ENCODE measurements around the gene C1R.

C1R gene

GRCh38 chr12:7092229-7092985 lies at the start of gene C1R:
Gene C1R, minus strand, starts transcription at chr12:7092445. Its CDS starts 57 bp downstream, at chr12:7092388.
- Histone ChIP-seq H3K4me1 (ENCODE audit: control insufficient read depth in 1 of 2, insufficient read depth in 2 of 2, low read length in 2 of 2) (peaks cover 15 to 28% of the 10 kb centered on the region in 2 donors), H3K36me3 (ENCODE audit: control insufficient read depth in 1 of 2, insufficient read depth in 2 of 2, low read length in 2 of 2) (no peaks in the 10 kb centered on the region), H3K4me3 (ENCODE audit: low read depth in 1 of 2, low read length in 2 of 2) (peak within 1 kb of the TSS; percentile 82), H3K27me3 (ENCODE audit: control insufficient read depth in 1 of 2, insufficient read depth in 2 of 2, low read length in 2 of 2) (peaks cover 0 to 3% of the 10 kb centered on the region in 2 donors), H3K9ac (ENCODE audit: low read depth in 1 of 2, low read length in 2 of 2) (peak within 1 kb of the TSS; percentile 72 to 74), H3K27ac (ENCODE audit: low read depth, low read length) (peak within 1 kb of the TSS; percentile 55), H3K9me3 (ENCODE audit: control insufficient read depth in 1 of 2, low read length in 2 of 2) (no peaks in the 10 kb centered on the region)

GRCh38 chr12:7141351-7142005 lies 49.2 kb upstream of the C1R start:
- no peak overlapping the region for H3K4me3 ChIP-seq (ENCODE audit: low read depth in 1 of 2, low read length in 2 of 2)
- H3K27me3 ChIP-seq (ENCODE audit: control insufficient read depth in 1 of 2, insufficient read depth in 2 of 2, low read length in 2 of 2) = no peaks in the 10 kb centered on the region
- H3K27ac ChIP-seq (ENCODE audit: low read depth, low read length) = no peak overlapping the region
- peaks cover 24 to 26% of the 10 kb centered on the region in 2 donors for H3K36me3 ChIP-seq (ENCODE audit: control insufficient read depth in 1 of 2, insufficient read depth in 2 of 2, low read length in 2 of 2)
- H3K9me3 ChIP-seq (ENCODE audit: control insufficient read depth in 1 of 2, low read length in 2 of 2) = no peaks in the 10 kb centered on the region
- H3K4me1 ChIP-seq (ENCODE audit: control insufficient read depth in 1 of 2, insufficient read depth in 2 of 2, low read length in 2 of 2) = peaks cover 0 to 6% of the 10 kb centered on the region in 2 donors
- H3K9ac ChIP-seq (ENCODE audit: low read depth in 1 of 2, low read length in 2 of 2) = no peak overlapping the region

DNA sequence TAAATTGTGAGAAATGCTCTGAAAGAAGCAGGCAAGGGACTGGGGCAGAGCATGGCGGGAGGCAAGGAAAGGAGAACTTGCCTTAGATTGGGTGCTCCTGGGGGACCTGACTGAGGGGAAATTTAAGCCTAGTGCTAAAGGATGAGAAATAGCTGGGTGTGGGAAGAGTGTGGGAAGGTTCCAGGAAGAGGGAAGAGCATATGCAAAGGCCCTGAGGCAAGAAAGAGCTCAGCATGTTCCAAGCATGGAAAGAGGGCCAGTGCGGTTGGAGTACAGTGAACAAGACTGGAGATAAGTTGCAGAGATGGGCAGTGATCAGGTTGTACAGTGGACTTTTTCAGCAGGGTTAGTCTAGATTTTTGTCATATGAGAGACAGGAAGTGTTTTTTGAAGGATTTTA lies 47.0 kb upstream of the C1R start:
- H3K9ac ChIP-seq (ENCODE audit: low read depth in 1 of 2, low read length in 2 of 2) = no peak overlapping the region
- H3K4me3 ChIP-seq (ENCODE audit: low read depth in 1 of 2, low read length in 2 of 2) = no peak overlapping the region
- no peaks in the 10 kb centered on the region for H3K4me1 ChIP-seq (ENCODE audit: control insufficient read depth in 1 of 2, insufficient read depth in 2 of 2, low read length in 2 of 2)
- no peaks in the 10 kb centered on the region for H3K27me3 ChIP-seq (ENCODE audit: control insufficient read depth in 1 of 2, insufficient read depth in 2 of 2, low read length in 2 of 2)
- no peaks in the 10 kb centered on the region for H3K9me3 ChIP-seq (ENCODE audit: control insufficient read depth in 1 of 2, low read length in 2 of 2)
- no peak overlapping the region for H3K27ac ChIP-seq (ENCODE audit: low read depth, low read length)
- peaks cover 28 to 47% of the 10 kb centered on the region in 2 donors for H3K36me3 ChIP-seq (ENCODE audit: control insufficient read depth in 1 of 2, insufficient read depth in 2 of 2, low read length in 2 of 2)

DNA sequence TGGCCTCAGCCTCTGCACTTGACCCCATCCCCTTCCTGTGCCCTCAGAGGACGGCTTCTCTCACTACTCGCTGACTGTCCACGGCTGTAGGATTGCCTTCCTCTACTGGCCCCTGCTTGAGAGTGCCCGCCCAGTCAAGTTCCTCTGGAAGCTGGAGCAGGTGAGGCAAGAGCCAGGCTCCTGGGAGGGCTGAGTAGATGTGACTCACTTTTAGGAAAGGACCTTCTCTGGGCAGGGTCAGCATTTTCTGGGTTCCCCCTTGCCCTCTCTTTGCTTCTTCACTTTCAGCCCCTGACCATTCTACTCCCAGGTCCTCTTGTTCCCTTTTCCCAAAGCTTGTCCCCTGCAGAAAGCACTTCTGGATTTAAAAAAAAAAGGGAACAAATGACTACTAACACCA lies 45.7 kb upstream of the C1R start:
- peaks cover 22 to 45% of the 10 kb centered on the region in 2 donors for H3K36me3 ChIP-seq (ENCODE audit: control insufficient read depth in 1 of 2, insufficient read depth in 2 of 2, low read length in 2 of 2)
- no peaks in the 10 kb centered on the region for H3K27me3 ChIP-seq (ENCODE audit: control insufficient read depth in 1 of 2, insufficient read depth in 2 of 2, low read length in 2 of 2)
- H3K4me3 ChIP-seq (ENCODE audit: low read depth in 1 of 2, low read length in 2 of 2) = no peak overlapping the region
- H3K4me1 ChIP-seq (ENCODE audit: control insufficient read depth in 1 of 2, insufficient read depth in 2 of 2, low read length in 2 of 2) = no peaks in the 10 kb centered on the region
- H3K9ac ChIP-seq (ENCODE audit: low read depth in 1 of 2, low read length in 2 of 2) = no peak overlapping the region
- H3K9me3 ChIP-seq (ENCODE audit: control insufficient read depth in 1 of 2, low read length in 2 of 2) = no peaks in the 10 kb centered on the region
- no peak overlapping the region for H3K27ac ChIP-seq (ENCODE audit: low read depth, low read length)

DNA sequence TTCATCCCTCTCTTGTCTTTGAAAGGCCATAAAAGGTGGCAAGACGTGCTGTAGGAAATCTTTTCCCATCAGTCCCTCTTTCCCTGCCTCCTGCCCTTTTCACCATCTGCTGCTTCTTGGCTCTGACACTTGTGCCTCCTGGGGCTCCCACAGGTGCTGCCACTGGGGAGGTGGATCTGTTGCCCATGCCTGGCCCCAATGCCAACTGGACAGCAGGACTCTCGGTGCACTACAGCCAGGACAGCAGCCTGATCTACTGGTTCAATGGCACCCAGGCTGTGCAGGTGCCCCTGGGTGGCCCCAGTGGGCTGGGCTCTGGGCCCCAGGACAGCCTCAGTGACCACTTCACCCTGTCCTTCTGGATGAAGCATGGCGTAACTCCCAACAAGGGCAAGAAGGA lies 44.4 kb upstream of the C1R start:
- Histone ChIP-seq H3K4me1 (ENCODE audit: control insufficient read depth in 1 of 2, insufficient read depth in 2 of 2, low read length in 2 of 2) (peaks cover 0 to 1% of the 10 kb centered on the region in 2 donors), H3K27ac (ENCODE audit: low read depth, low read length) (no peak overlapping the region), H3K4me3 (ENCODE audit: low read depth in 1 of 2, low read length in 2 of 2) (no peak overlapping the region), H3K9ac (ENCODE audit: low read depth in 1 of 2, low read length in 2 of 2) (no peak overlapping the region), H3K27me3 (ENCODE audit: control insufficient read depth in 1 of 2, insufficient read depth in 2 of 2, low read length in 2 of 2) (no peaks in the 10 kb centered on the region), H3K9me3 (ENCODE audit: control insufficient read depth in 1 of 2, low read length in 2 of 2) (no peaks in the 10 kb centered on the region), H3K36me3 (ENCODE audit: control insufficient read depth in 1 of 2, insufficient read depth in 2 of 2, low read length in 2 of 2) (peaks cover 22 to 43% of the 10 kb centered on the region in 2 donors)

DNA sequence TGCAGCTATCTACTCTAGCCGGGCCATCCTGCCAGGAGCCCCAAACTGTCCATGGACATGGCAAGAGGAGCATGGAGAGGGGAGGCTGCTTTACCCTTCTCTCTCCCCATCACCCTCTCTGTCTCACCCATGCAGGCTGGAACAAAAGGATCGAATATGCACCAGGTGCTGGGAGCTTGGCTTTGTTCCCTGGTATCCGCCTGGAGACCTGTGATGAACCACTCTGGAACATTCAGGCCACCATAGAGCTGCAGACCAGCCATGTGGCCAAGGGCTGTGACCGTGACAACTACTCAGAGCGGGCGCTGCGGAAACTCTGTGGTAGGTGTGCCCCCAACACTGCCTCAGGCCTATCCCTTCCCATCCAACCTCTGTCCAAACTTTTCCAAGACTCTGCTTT lies 43.8 kb upstream of the C1R start:
- Histone ChIP-seq H3K9ac (ENCODE audit: low read depth in 1 of 2, low read length in 2 of 2) (no peak overlapping the region), H3K27ac (ENCODE audit: low read depth, low read length) (no peak overlapping the region), H3K4me1 (ENCODE audit: control insufficient read depth in 1 of 2, insufficient read depth in 2 of 2, low read length in 2 of 2) (peaks cover 1 to 6% of the 10 kb centered on the region in 2 donors), H3K27me3 (ENCODE audit: control insufficient read depth in 1 of 2, insufficient read depth in 2 of 2, low read length in 2 of 2) (peaks cover 0 to under 1% of the 10 kb centered on the region in 2 donors), H3K4me3 (ENCODE audit: low read depth in 1 of 2, low read length in 2 of 2) (no peak overlapping the region), H3K9me3 (ENCODE audit: control insufficient read depth in 1 of 2, low read length in 2 of 2) (no peaks in the 10 kb centered on the region), H3K36me3 (ENCODE audit: control insufficient read depth in 1 of 2, insufficient read depth in 2 of 2, low read length in 2 of 2) (peaks cover 18 to 43% of the 10 kb centered on the region in 2 donors)

DNA sequence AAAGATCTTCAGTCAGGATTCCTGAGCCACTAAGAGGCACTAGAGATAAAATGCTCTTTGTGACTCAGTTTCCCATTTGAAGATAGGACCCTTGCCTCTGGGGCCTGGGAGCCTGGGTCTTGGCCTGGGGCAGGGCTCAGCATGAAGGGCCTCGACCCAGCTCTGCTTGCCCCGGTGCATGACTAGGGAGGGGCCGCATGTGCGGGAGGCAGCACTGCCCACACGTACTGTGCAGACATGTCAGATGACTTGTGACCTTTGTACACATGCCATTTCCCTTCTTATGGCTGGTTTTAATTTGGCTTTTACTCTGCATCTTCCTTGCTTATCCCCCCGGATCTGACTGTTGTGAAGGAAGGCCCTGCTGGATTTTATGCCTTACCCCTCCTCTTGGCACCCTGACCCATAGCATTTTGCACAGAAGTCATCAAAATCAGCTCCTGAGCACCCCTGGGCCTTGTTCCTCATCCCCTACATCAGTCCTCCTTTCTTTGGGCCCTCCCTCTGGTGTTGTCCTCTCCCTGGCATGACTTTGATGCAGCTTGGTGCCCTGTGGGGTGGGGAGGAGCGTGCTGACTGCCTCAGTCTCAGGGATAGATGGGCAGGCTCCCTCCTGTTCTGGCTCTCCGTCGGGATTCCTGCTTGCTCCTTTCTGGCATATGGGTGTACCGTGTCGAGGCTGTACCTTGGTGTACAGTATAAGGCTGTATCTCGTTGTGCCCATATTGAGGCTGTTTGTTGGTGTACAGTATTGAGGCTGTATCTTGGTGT lies 42.3 kb upstream of the C1R start:
- Histone ChIP-seq H3K4me1 (ENCODE audit: control insufficient read depth in 1 of 2, insufficient read depth in 2 of 2, low read length in 2 of 2) (peaks cover 11 to 13% of the 10 kb centered on the region in 2 donors), H3K36me3 (ENCODE audit: control insufficient read depth in 1 of 2, insufficient read depth in 2 of 2, low read length in 2 of 2) (peaks cover 14 to 39% of the 10 kb centered on the region in 2 donors), H3K27ac (ENCODE audit: low read depth, low read length) (no peak overlapping the region), H3K27me3 (ENCODE audit: control insufficient read depth in 1 of 2, insufficient read depth in 2 of 2, low read length in 2 of 2) (peaks cover 4 to 5% of the 10 kb centered on the region in 2 donors), H3K4me3 (ENCODE audit: low read depth in 1 of 2, low read length in 2 of 2) (no peak overlapping the region), H3K9me3 (ENCODE audit: control insufficient read depth in 1 of 2, low read length in 2 of 2) (no peaks in the 10 kb centered on the region), H3K9ac (ENCODE audit: low read depth in 1 of 2, low read length in 2 of 2) (no peak overlapping the region)

- no peaks in the 10 kb centered on the region for H3K9me3 ChIP-seq (ENCODE audit: control insufficient read depth in 1 of 2, low read length in 2 of 2)
- H3K27me3 ChIP-seq (ENCODE audit: control insufficient read depth in 1 of 2, insufficient read depth in 2 of 2, low read length in 2 of 2) = peaks cover 4 to 5% of the 10 kb centered on the region in 2 donors
- H3K4me3 ChIP-seq (ENCODE audit: low read depth in 1 of 2, low read length in 2 of 2) = peak overlapping the region; percentile 71 to 80
- H3K27ac ChIP-seq (ENCODE audit: low read depth, low read length) = no peak overlapping the region
- H3K4me1 ChIP-seq (ENCODE audit: control insufficient read depth in 1 of 2, insufficient read depth in 2 of 2, low read length in 2 of 2) = peaks cover 28 to 32% of the 10 kb centered on the region in 2 donors
- peaks cover 4 to 27% of the 10 kb centered on the region in 2 donors for H3K36me3 ChIP-seq (ENCODE audit: control insufficient read depth in 1 of 2, insufficient read depth in 2 of 2, low read length in 2 of 2)
- peak overlapping the region in 1 of 2 donors; percentile 60 for H3K9ac ChIP-seq (ENCODE audit: low read depth in 1 of 2, low read length in 2 of 2)
Measured at GRCh38 chr12:7131502-7131866, 39.2 kb upstream of the C1R start.

DNA sequence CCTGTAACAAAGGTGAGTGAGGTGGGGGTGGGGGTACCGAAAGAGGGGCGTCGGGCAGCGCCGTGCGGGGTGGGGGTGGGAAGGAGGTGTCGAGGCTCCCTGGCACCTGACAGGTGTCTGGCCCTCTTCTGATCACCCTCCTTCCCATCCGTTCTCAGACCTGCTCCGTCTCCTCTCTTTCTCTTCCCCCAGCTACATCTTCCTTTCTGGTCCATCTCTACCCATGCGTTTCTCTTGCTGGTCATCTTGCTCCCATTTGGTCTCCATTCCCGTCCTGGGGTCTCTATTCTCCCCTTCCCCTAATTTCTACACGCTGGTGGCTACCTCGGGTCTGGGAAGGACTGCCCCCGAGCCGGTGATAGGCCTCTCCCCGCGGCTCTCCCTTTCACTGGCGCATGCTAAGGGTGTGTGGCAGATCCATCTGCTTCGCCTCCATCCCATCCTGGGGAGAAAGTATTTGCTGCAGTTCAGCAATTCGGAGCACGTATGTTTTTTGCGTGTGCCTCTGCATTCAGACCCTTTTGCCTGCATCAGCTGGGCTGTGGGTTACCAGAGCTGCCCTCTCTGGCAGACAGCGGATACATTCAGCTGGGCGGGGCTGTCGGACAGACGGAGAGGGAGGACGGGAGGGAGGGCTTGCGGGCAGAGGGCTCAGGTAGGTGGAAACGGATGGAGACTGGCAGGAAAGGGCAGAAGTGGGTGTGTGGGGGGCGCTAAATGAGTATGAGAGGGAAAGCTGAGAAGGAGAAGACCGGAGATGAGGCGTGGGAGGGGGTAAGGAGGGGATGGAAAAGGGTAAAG lies 38.7 kb upstream of the C1R start:
- peaks cover 0 to 21% of the 10 kb centered on the region in 2 donors for H3K36me3 ChIP-seq (ENCODE audit: control insufficient read depth in 1 of 2, insufficient read depth in 2 of 2, low read length in 2 of 2)
- peaks cover 28 to 32% of the 10 kb centered on the region in 2 donors for H3K4me1 ChIP-seq (ENCODE audit: control insufficient read depth in 1 of 2, insufficient read depth in 2 of 2, low read length in 2 of 2)
- H3K9me3 ChIP-seq (ENCODE audit: control insufficient read depth in 1 of 2, low read length in 2 of 2) = no peaks in the 10 kb centered on the region
- H3K4me3 ChIP-seq (ENCODE audit: low read depth in 1 of 2, low read length in 2 of 2) = peak overlapping the region; percentile 71 to 80
- H3K27ac ChIP-seq (ENCODE audit: low read depth, low read length) = no peak overlapping the region
- H3K9ac ChIP-seq (ENCODE audit: low read depth in 1 of 2, low read length in 2 of 2) = peak overlapping the region; percentile 65 to 79
- H3K27me3 ChIP-seq (ENCODE audit: control insufficient read depth in 1 of 2, insufficient read depth in 2 of 2, low read length in 2 of 2) = peaks cover 4 to 5% of the 10 kb centered on the region in 2 donors

Data from duodenal mucosa (tissue), 2 donors.